ENCODE results near the gene FAAP20.

FAAP20 gene

GRCh38 chr1:2194319-2194897 lies at the start of gene FAAP20:
Gene FAAP20 (minus strand): TSS chr1:2194772. CDS start chr1:2194749, 23 bp downstream.
- TF ChIP-seq, protein P1, sequence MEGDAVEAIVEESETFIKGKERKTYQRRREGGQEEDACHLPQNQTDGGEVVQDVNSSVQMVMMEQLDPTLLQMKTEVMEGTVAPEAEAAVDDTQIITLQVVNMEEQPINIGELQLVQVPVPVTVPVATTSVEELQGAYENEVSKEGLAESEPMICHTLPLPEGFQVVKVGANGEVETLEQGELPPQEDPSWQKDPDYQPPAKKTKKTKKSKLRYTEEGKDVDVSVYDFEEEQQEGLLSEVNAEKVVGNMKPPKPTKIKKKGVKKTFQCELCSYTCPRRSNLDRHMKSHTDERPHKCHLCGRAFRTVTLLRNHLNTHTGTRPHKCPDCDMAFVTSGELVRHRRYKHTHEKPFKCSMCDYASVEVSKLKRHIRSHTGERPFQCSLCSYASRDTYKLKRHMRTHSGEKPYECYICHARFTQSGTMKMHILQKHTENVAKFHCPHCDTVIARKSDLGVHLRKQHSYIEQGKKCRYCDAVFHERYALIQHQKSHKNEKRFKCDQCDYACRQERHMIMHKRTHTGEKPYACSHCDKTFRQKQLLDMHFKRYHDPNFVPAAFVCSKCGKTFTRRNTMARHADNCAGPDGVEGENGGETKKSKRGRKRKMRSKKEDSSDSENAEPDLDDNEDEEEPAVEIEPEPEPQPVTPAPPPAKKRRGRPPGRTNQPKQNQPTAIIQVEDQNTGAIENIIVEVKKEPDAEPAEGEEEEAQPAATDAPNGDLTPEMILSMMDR (IDR thresholded peaks at IDR 0.05): no peak

DNA sequence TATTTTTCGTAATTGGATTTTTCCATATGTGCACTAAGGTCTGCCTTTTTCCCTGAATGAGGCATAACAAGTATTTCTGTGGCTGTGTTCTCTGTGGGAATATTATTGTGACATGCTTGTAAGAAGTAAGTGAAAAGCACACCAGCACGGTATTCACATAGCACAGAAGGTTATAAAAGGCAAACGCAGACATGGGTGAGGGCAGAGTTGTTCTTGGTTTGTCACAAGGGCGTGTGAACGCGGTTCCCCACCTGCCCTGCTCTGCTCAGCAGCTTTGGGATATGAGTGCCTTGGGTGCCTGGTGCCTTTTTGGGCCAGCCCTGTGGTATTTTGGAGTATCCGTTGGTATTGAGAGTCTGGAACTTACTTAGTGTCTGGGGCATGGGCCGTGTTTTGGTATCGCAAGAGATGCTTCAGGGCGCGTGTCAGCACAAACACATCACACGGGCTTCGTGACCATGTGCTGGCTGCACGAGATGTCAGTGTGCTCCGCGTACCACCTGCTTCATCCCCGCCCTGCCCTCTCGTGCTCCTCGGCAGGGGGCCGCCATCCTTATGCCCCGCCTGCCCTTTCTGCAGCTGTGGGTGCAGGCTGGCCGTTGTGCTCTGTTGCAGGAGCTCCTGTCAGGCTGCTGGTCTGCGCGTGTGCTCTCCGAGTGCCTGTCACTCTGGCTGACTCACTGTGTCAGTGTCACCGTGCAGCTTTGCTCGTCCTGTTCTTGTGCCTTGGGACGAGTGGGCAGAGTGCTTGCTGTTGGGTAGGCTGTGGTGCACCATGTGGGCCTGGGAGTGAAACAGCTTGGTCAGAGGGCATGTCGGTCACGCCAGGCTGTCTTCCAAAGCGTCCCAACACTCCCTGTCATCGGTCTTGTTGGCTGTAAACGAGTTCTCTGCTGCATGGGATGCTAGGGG lies 48.5 kb upstream of the FAAP20 start:
- TF ChIP-seq, protein P1 (IDR thresholded peaks at IDR 0.05): no peak

DNA sequence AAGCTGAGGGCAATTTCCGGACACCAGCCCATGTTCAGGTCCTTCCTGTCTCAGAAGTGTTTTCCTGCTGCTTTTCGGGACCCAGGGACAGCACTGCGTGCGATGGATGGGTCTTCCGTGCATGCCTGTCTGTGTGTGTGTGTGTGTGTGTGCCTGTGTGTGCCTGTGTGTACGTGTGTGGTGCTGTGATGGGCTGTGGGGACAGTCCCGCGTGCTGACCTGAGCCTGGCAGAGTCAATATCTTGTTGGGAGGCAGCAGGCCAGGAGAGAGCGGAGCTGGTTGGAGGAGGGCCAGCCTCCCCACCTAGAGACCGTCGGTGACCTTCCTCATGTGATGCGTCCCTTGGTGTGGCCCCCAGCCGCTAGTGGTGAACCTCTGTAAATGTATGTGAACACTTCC lies 47.2 kb upstream of the FAAP20 start:
- TF ChIP-seq, protein P1 (IDR thresholded peaks at IDR 0.05): no peak

GRCh38 chr1:2240270-2241156 lies 45.9 kb upstream of the FAAP20 start:
- TF ChIP-seq, protein P1 (IDR thresholded peaks at IDR 0.05): no peak

- TF ChIP-seq, protein P1 (IDR thresholded peaks at IDR 0.05): no peak
These were observed 44.9 kb upstream of the FAAP20 start for GRCh38 chr1:2239384-2239985.

GRCh38 chr1:2239013-2239370 lies 44.4 kb upstream of the FAAP20 start:
- TF ChIP-seq, protein P1 (IDR thresholded peaks at IDR 0.05): no peak

Data from LNCAP (cell line).